ENCODE measurements around the gene BCORL1.

DNA sequence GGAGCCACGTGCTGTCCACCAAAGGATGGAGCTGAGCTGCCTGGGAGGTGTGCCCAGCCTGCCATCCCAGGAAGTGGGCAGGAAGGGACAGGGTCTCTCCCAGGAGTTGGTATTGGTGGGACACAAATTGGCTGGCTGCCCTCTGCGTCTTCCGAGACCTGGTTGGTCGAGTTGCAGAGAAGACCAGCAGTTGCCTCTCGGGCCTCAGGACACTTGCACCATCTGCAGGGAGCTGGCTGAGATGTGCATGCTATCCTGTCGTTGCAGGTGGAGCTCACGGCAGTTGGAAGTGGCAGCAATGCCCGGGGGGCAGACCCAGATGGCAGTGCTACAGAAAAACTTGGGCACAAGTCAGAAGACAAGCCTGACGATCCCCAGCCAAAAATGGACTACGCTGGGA lies 30.2 kb downstream of the BCORL1 start:
- TF ChIP-seq, protein P1, sequence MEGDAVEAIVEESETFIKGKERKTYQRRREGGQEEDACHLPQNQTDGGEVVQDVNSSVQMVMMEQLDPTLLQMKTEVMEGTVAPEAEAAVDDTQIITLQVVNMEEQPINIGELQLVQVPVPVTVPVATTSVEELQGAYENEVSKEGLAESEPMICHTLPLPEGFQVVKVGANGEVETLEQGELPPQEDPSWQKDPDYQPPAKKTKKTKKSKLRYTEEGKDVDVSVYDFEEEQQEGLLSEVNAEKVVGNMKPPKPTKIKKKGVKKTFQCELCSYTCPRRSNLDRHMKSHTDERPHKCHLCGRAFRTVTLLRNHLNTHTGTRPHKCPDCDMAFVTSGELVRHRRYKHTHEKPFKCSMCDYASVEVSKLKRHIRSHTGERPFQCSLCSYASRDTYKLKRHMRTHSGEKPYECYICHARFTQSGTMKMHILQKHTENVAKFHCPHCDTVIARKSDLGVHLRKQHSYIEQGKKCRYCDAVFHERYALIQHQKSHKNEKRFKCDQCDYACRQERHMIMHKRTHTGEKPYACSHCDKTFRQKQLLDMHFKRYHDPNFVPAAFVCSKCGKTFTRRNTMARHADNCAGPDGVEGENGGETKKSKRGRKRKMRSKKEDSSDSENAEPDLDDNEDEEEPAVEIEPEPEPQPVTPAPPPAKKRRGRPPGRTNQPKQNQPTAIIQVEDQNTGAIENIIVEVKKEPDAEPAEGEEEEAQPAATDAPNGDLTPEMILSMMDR (IDR thresholded peaks at IDR 0.05), result no peak
- TF ChIP-seq POLR2A (IDR thresholded peaks at IDR 0.05) (no peak), POLR2AphosphoS5 (IDR thresholded peaks at IDR 0.05) (no peak)
